H1 (cell line): ENCODE results near the gene MESD. TPM values are rescaled to one million over a fixed set of nuclear protein-coding genes. Genes with fewer than 3 reads are reported as not detected.

Source experiments
- CTCF ChIA-PET: fragments of 300-600 bp; sonication (Branson Sonifier 250); formaldehyde crosslinking; loops from one replicate; lab custom pipeline; 2021; ENCODE audit not compliant: partially characterized antibody; lab: Charles Lee
- POLR2A ChIA-PET: fragments of 300-600 bp; sonication (Branson Sonifier 250); formaldehyde crosslinking; loops from one replicate; lab custom pipeline; 2021; ENCODE audit warnings: inconsistent platforms; ENCODE audit not compliant: partially characterized antibody; lab: Charles Lee
- DNase-seq, 2 experiments: peaks; one replicate each; pipeline versions ENCODE4 v3.0.0 to v3.0.0-alpha.2; 2010 to 2022; ENCODE audit warnings: low spot score in 2 of 2, low read depth in 1 of 2, mixed read lengths in 1 of 2
- FAIRE-seq: peaks from 2 replicates; lab custom pipeline; 2011; peaks lifted over from hg19 to GRCh38; lab: Jason Lieb, UNC
- H2AFZ ChIP-seq: 2 replicates; pipeline ENCODE4 v1.8.1; 2012; ENCODE audit warnings: low read length, inconsistent platforms
- H2AK5ac ChIP-seq: 2 replicates; pipeline ENCODE4 v1.6.1; 2013; ENCODE audit warnings: low read depth, low read length
- H2BK120ac ChIP-seq: replicated peaks from 2 replicates; pipeline ENCODE3; 2013; ENCODE audit warnings: low read depth, low read length, inconsistent platforms
- H2BK12ac ChIP-seq: 2 replicates; pipeline ENCODE4 v1.6.1; 2013; ENCODE audit warnings: low read depth, low read length
- H2BK15ac ChIP-seq: 2 replicates; pipeline ENCODE4 v1.6.1; 2013; ENCODE audit warnings: low read length
- H2BK20ac ChIP-seq: 2 replicates; pipeline ENCODE4 v1.6.1; 2013; ENCODE audit warnings: low read length
- H2BK5ac ChIP-seq: 2 replicates; pipeline ENCODE4 v1.6.1; 2013; ENCODE audit warnings: low read depth, low read length
- H3K14ac ChIP-seq: 2 replicates; pipeline ENCODE4 v1.6.1; 2013; ENCODE audit warnings: inconsistent platforms; ENCODE audit not compliant: insufficient read length
- H3K18ac ChIP-seq: 2 replicates; pipeline ENCODE4 v1.6.1; 2013; ENCODE audit warnings: low read length; ENCODE audit errors: extremely low read depth
- H3K23ac ChIP-seq: 2 replicates; pipeline ENCODE4 v1.6.1; 2013; ENCODE audit warnings: inconsistent platforms; ENCODE audit not compliant: insufficient read length
- H3K23me2 ChIP-seq: 2 replicates; pipeline ENCODE4 v1.6.1; 2013; ENCODE audit warnings: low read depth, low read length
- H3K27ac ChIP-seq: 2 replicates; pipeline ENCODE4 v1.6.1; 2011; ENCODE audit warnings: low read depth, low read length, inconsistent platforms
- H3K27me3 ChIP-seq, 4 experiments: replicated peaks in 1 of 4; 1 replicate in 1 of 4; 2 replicates in 3 of 4; pipeline versions ENCODE4 v1.6.1 to v1.8.1; 2011 to 2013; ENCODE audit warnings: low read length in 3 of 4, mild to moderate bottlenecking in 3 of 4, inconsistent platforms in 2 of 4, mixed read lengths in 2 of 4, moderate library complexity in 1 of 4; ENCODE audit not compliant: control insufficient read depth in 3 of 4, insufficient read depth in 3 of 4; ENCODE audit errors: extremely low read depth in 1 of 4
- H3K36me3 ChIP-seq, 4 experiments: 2 replicates each; pipeline versions ENCODE4 v1.6.1 to v1.8.1; 2011 to 2013; ENCODE audit warnings: mild to moderate bottlenecking in 4 of 4, low read length in 3 of 4, moderate library complexity in 2 of 4, control low read depth in 1 of 4, inconsistent platforms in 1 of 4; ENCODE audit not compliant: insufficient read depth in 4 of 4, control insufficient read depth in 2 of 4
- H3K4ac ChIP-seq: replicated peaks from 2 replicates; pipeline ENCODE3; 2013; ENCODE audit warnings: low read length, low read depth, mixed read lengths, inconsistent platforms; ENCODE audit not compliant: insufficient read length
- H3K4me1 ChIP-seq, 4 experiments: replicated peaks in 1 of 4; 1 replicate in 1 of 4; 2 replicates in 3 of 4; pipeline versions ENCODE4 v1.6.1 to v1.8.1; 2011 to 2013; ENCODE audit warnings: low read length in 3 of 4, inconsistent platforms in 2 of 4, mixed read lengths in 1 of 4; ENCODE audit not compliant: insufficient read depth in 4 of 4, control insufficient read depth in 3 of 4
- H3K4me2 ChIP-seq, 2 experiments: 2 replicates each; pipeline versions ENCODE4 v1.6.1 to v1.8.1; 2011 to 2013; ENCODE audit warnings: low read depth in 2 of 2, low read length in 2 of 2, control low read depth in 1 of 2, inconsistent platforms in 1 of 2, mild to moderate bottlenecking in 1 of 2; ENCODE audit not compliant: insufficient read depth in 1 of 2
- H3K4me3 ChIP-seq, 4 experiments: fragments of 200-600, 300-600 bp in 1 of 4; sonication (generic), shearing (Covaris generic), sonication (Bioruptor Twin) in 1 of 4; 2 replicates each; pipeline versions ENCODE4 v1.5.1 to v1.8.1; 2011 to 2016; ENCODE audit warnings: low read length in 4 of 4, low read depth in 3 of 4, control low read depth in 2 of 4, inconsistent platforms in 2 of 4, mild to moderate bottlenecking in 2 of 4, mixed read lengths in 1 of 4, moderate library complexity in 1 of 4; ENCODE audit not compliant: insufficient read depth in 2 of 4; ENCODE audit errors: extremely low read depth in 1 of 4
- H3K56ac ChIP-seq: replicated peaks from 2 replicates; pipeline ENCODE3; 2013; ENCODE audit warnings: low read depth, mild to moderate bottlenecking, mixed read lengths, low read length, inconsistent platforms; ENCODE audit not compliant: insufficient read length
- H3K79me1 ChIP-seq: 2 replicates; pipeline ENCODE4 v1.6.1; 2013; ENCODE audit warnings: low read depth, low read length, control low read depth
- H3K79me2 ChIP-seq, 2 experiments: 2 replicates each; pipeline versions ENCODE4 v1.6.1 to v1.8.1; 2012 to 2013; ENCODE audit warnings: low read length in 2 of 2, mild to moderate bottlenecking in 2 of 2, inconsistent platforms in 1 of 2; ENCODE audit not compliant: insufficient read depth in 2 of 2, control insufficient read depth in 1 of 2
- H3K9ac ChIP-seq, 4 experiments: replicated peaks in 1 of 4; 1 replicate in 1 of 4; 2 replicates in 3 of 4; pipeline versions ENCODE4 v1.6.1 to v1.8.1; 2011 to 2013; ENCODE audit warnings: low read depth in 3 of 4, low read length in 3 of 4, control low read depth in 2 of 4, mild to moderate bottlenecking in 2 of 4, moderate library complexity in 2 of 4, inconsistent platforms in 1 of 4; ENCODE audit errors: extremely low read depth in 1 of 4
- H3K9me3 ChIP-seq, 2 experiments: 2 replicates each; pipeline versions ENCODE4 v1.6.1 to v1.8.1; 2012 to 2013; ENCODE audit warnings: mild to moderate bottlenecking in 2 of 2, moderate library complexity in 2 of 2, control low read depth in 1 of 2, inconsistent platforms in 1 of 2, low read depth in 1 of 2, low read length in 1 of 2, mixed read lengths in 1 of 2; ENCODE audit not compliant: insufficient read depth in 2 of 2
- H4K20me1 ChIP-seq, 2 experiments: replicated peaks in 1 of 2; 2 replicates each; pipeline versions ENCODE3 to v1.8.1; 2011 to 2013; ENCODE audit warnings: inconsistent platforms in 2 of 2, low read length in 2 of 2, mild to moderate bottlenecking in 1 of 2; ENCODE audit not compliant: insufficient read depth in 2 of 2, control insufficient read depth in 1 of 2
- H4K5ac ChIP-seq: 2 replicates; pipeline ENCODE4 v1.6.1; 2013; ENCODE audit warnings: low read length, low read depth, mixed read lengths, inconsistent platforms; ENCODE audit not compliant: insufficient read length
- H4K8ac ChIP-seq: 2 replicates; pipeline ENCODE4 v1.8.0; 2013; ENCODE audit warnings: mild to moderate bottlenecking, moderate library complexity, low read length, inconsistent platforms; ENCODE audit not compliant: insufficient read depth; ENCODE audit errors: extremely low read depth
- H4K91ac ChIP-seq: replicated peaks from 2 replicates; pipeline ENCODE3; 2013; ENCODE audit warnings: low read length, mixed read lengths, inconsistent platforms; ENCODE audit not compliant: insufficient read length
- CHD1 ChIP-seq: IDR thresholded peaks from 2 replicates; pipeline ENCODE4 v1.6.1; 2012; ENCODE audit warnings: low read depth, low read length, improper control_type of control experiment
- FOSL1 ChIP-seq: IDR thresholded peaks from 2 replicates; pipeline ENCODE4 v1.6.1; 2011; ENCODE audit warnings: mild to moderate bottlenecking, low read depth, low read length, moderate library complexity; ENCODE audit not compliant: insufficient read depth
- GABPA ChIP-seq: IDR thresholded peaks from 2 replicates; pipeline ENCODE4 v1.6.1; 2011; ENCODE audit warnings: mild to moderate bottlenecking, low read length, moderate library complexity, borderline replicate concordance; ENCODE audit not compliant: insufficient read depth
- GTF2F1 ChIP-seq: IDR thresholded peaks from 2 replicates; pipeline ENCODE4 v1.6.1; 2012; ENCODE audit warnings: low read depth, low read length, improper control_type of control experiment, borderline replicate concordance
- HDAC2 ChIP-seq, 2 experiments: fragments of 300-600 bp in 1 of 2; sonication (generic) in 1 of 2; IDR thresholded peaks; 2 replicates each; pipeline ENCODE4 v1.6.1; 2011 to 2012; ENCODE audit warnings: low read depth in 2 of 2, low read length in 2 of 2, mild to moderate bottlenecking in 2 of 2, moderate library complexity in 2 of 2, borderline replicate concordance in 1 of 2, inconsistent platforms in 1 of 2
- JUN ChIP-seq: IDR thresholded peaks from 2 replicates; pipeline ENCODE4 v1.6.1; 2011; ENCODE audit warnings: low read depth, mild to moderate bottlenecking, improper control_type of control experiment, low read length
- KDM5A ChIP-seq: fragments of 200-600 bp; IDR thresholded peaks from 2 replicates; pipeline ENCODE4 v1.7.1; 2012; ENCODE audit warnings: mild to moderate bottlenecking, low read length, inconsistent platforms, mixed read lengths
- RBBP5 ChIP-seq: IDR thresholded peaks from 2 replicates; pipeline ENCODE4 v1.7.1; 2012; ENCODE audit warnings: low read depth, mild to moderate bottlenecking, inconsistent platforms, low read length, moderate library complexity, borderline replicate concordance
- SIN3A ChIP-seq, 2 experiments: IDR thresholded peaks in 1 of 2; conservative IDR thresholded peaks in 1 of 2; 2 replicates each; pipeline ENCODE4 v1.6.1; 2011 to 2012; ENCODE audit warnings: low read length in 2 of 2, improper control_type of control experiment in 1 of 2, low read depth in 1 of 2, mild to moderate bottlenecking in 1 of 2
- SP4 ChIP-seq: IDR thresholded peaks from 2 replicates; pipeline ENCODE4 v1.6.1; 2012; ENCODE audit warnings: low read length, inconsistent platforms
- SUZ12 ChIP-seq: fragments of 200-600 bp; sonication (generic); IDR thresholded peaks from 2 replicates; pipeline ENCODE4 v1.6.1; 2012; ENCODE audit warnings: mild to moderate bottlenecking, inconsistent platforms, low read length, moderate library complexity, mixed read lengths
- WGBS, 2 experiments: shearing (Covaris generic) in 1 of 2; methylation state at CpG; one replicate each; pipeline versions ENCODE4 v1.1.6 to v1.1.7; 2013 to 2015; ENCODE audit warnings: low lambda C conversion rate in 2 of 2, mixed read lengths in 2 of 2, inconsistent platforms in 1 of 2, low coverage in 1 of 2, missing lambda C conversion rate in 1 of 2; ENCODE audit not compliant: insufficient replicate concordance in 2 of 2, insufficient coverage in 1 of 2, insufficient read length in 1 of 2; ENCODE audit errors: extremely low coverage in 1 of 2, missing lambda C conversion rate in 1 of 2; 5-methylcytosine and 5-hydroxymethylcytosine counted together
- polyA plus RNA-seq, 7 experiments: library from polyadenylated mRNA; depleted of rRNA in 3 of 7; stranded (reverse) in 5 of 7; unstranded in 2 of 7; fragments of >200 nt in 5 of 7; fragments of 200-250 nt in 2 of 7; gene quantifications; 1 replicate in 5 of 7; 2 replicates in 1 of 7; 4 replicates in 1 of 7; pipeline versions ENCODE4 v1.2.1 to v1.2.3, GENCODE V29; 2011 to 2013; ENCODE audit warnings: missing spikeins in 2 of 7, mixed read lengths in 2 of 7
- total RNA-seq: library from RNA; stranded (reverse); fragmentation: NEBNext Ultra II Directional; extraction: Animal tissue kit (Norgen Biotek cat#: 25700); gene quantifications from 2 replicates; pipeline ENCODE4 v1.2.1, GENCODE V29; 2021

MESD gene
- total and polyA plus RNA-seq, 2 of the 8 experiments (the other 6 are each of a cell fraction or from before 2014, with no cell fraction given), result 11.0 to 28.3 TPM

- no peak overlapping the region for H2BK15ac ChIP-seq
- no peak overlapping the region for H3K9ac ChIP-seq
- H3K27ac ChIP-seq, result no peak overlapping the region
- ChIA-PET POLR2A (interaction anchor here (0.6 to 0.8 kb wide), 2 partner anchors 12 to 147 kb away, joined by 3 to 4 read pairs; no protein-coding TSS in a partner anchor), CTCF (interaction anchor here (1.3 to 1.8 kb wide), 3 partner anchors 10 to 27 kb away, joined by 3 to 8 read pairs (median 4); no protein-coding TSS in a partner anchor)
- no peaks in the 10 kb centered on the region for H3K79me1 ChIP-seq
- FAIRE-seq, result no peak
- H3K56ac ChIP-seq, result no peak overlapping the region
- H3K9me3 ChIP-seq, result no peaks in the 10 kb centered on the region
- H3K23me2 ChIP-seq, result no peaks in the 10 kb centered on the region
- peaks cover 0 to 3% of the 10 kb centered on the region in 2 experiments for H4K20me1 ChIP-seq
- H4K91ac ChIP-seq, result no peak overlapping the region
- H2AFZ ChIP-seq, result no peak overlapping the region
- H3K23ac ChIP-seq, result no peak overlapping the region
- no peak overlapping the region for H3K4ac ChIP-seq
- no peak overlapping the region for H2AK5ac ChIP-seq
- no peak overlapping the region for H3K14ac ChIP-seq
- H3K27me3 ChIP-seq, result no peaks in the 10 kb centered on the region
- no peak overlapping the region for H2BK5ac ChIP-seq
- no peaks in the 10 kb centered on the region for H3K79me2 ChIP-seq
- no peak overlapping the region for H2BK20ac ChIP-seq
- no peaks in the 10 kb centered on the region; a peak in 1 of 7 replicates for H3K4me1 ChIP-seq
- no peak overlapping the region for H2BK120ac ChIP-seq
- no peak overlapping the region for H4K5ac ChIP-seq
- no peak overlapping the region for H3K18ac ChIP-seq
- H3K4me2 ChIP-seq, result no peak overlapping the region
- WGBS, 2 experiments, result 93% methylated on average over 5 of the region's 7 CpGs; no CpG with 5 or more reads in 1 of the 2 experiments
- no peak overlapping the region for H4K8ac ChIP-seq
- peaks cover 0 to 14% (median 6%) of the 10 kb centered on the region in 4 experiments; a peak in 4 of 8 replicates for H3K36me3 ChIP-seq
- H3K4me3 ChIP-seq, result no peak overlapping the region
- DNase-seq, result no peak
- TF ChIP-seq RBBP5 (no peak), GTF2F1 (no peak), KDM5A (no peak), FOSL1 (no peak), CHD1 (no peak), SUZ12 (no peak), GABPA (no peak), SIN3A (conservative IDR thresholded peaks at IDR 0.05 in 1 of 2, IDR thresholded peaks at IDR 0.05 in 1 of 2; ENCODE audit: low read depth in 1 of 2, low read length in 2 of 2) (no peak), JUN (no peak), HDAC2 (IDR thresholded peaks at IDR 0.05; ENCODE audit: borderline replicate concordance in 1 of 2, low read depth in 2 of 2, low read length in 2 of 2) (no peak), SP4 (no peak)
- H2BK12ac ChIP-seq, result no peak overlapping the region
Measured at GRCh38 chr15:80942266-80942665, 47.4 kb downstream of the MESD start.
